MM.1S (cell line): Measurements from ENCODE around the gene WIZ.
"Not testable (repeated sequence)": the region's sequence is repeated elsewhere in the genome, so short reads cannot be mapped to it uniquely, and the experiment has no call there.

Source experiments
- DNase-seq: peaks from one replicate; pipeline ENCODE4 v3.0.0-alpha.2; 2015
- H2AFZ ChIP-seq: fragments of 300-600 bp; sonication (generic); 2 replicates; pipeline ENCODE4 v1.6.0; 2016; ENCODE audit warnings: antibody characterized with exemption, low read length
- H3F3A ChIP-seq: fragments of 300-600 bp; sonication (generic); 2 replicates; pipeline ENCODE4 v1.6.1; 2016; ENCODE audit warnings: mild to moderate bottlenecking, antibody characterized with exemption, low read length, moderate library complexity, mixed read lengths; ENCODE audit not compliant: insufficient read depth
- H3K27ac ChIP-seq: fragments of 300-600 bp; sonication (generic); 2 replicates; pipeline ENCODE4 v1.5.1; 2016; ENCODE audit warnings: mild to moderate bottlenecking, low read length
- H3K27me3 ChIP-seq: fragments of 300-600 bp; sonication (generic); replicated peaks from 2 replicates; pipeline ENCODE4 v1.6.0; 2016; ENCODE audit warnings: low read length; ENCODE audit not compliant: insufficient read depth
- H3K36me3 ChIP-seq: fragments of 300-600 bp; sonication (generic); replicated peaks from 2 replicates; pipeline ENCODE4 v1.6.1; 2016; ENCODE audit warnings: mild to moderate bottlenecking, low read length, mixed read lengths; ENCODE audit not compliant: insufficient read depth
- H3K4me1 ChIP-seq: fragments of 300-600 bp; sonication (generic); 2 replicates; pipeline ENCODE4 v1.6.1; 2016; ENCODE audit warnings: low read length, mixed read lengths
- H3K4me2 ChIP-seq: fragments of 300-600 bp; sonication (generic); 2 replicates; pipeline ENCODE4 v1.6.0; 2016; ENCODE audit warnings: low read depth, low read length
- H3K4me3 ChIP-seq: fragments of 300-600 bp; sonication (generic); 2 replicates; pipeline ENCODE4 v1.5.1; 2016; ENCODE audit warnings: low read length, mixed read lengths
- H3K79me2 ChIP-seq: fragments of 300-600 bp; sonication (generic); 2 replicates; pipeline ENCODE4 v1.6.1; 2016; ENCODE audit warnings: mixed run types, low read length, mixed read lengths
- H3K9ac ChIP-seq: fragments of 300-600 bp; sonication (generic); 2 replicates; pipeline ENCODE4 v1.6.1; 2016; ENCODE audit warnings: low read length, mixed read lengths
- H3K9me2 ChIP-seq: fragments of 300-600 bp; sonication (generic); replicated peaks from 2 replicates; pipeline ENCODE4 v1.6.1; 2016; ENCODE audit warnings: mild to moderate bottlenecking, low read length, mixed read lengths; ENCODE audit not compliant: insufficient read depth
- H3K9me3 ChIP-seq: fragments of 300-600 bp; sonication (generic); replicated peaks from 2 replicates; pipeline ENCODE4 v1.6.1; 2016; ENCODE audit warnings: mild to moderate bottlenecking, low read length, mixed read lengths; ENCODE audit not compliant: insufficient read depth
- H4K20me1 ChIP-seq: fragments of 300-600 bp; sonication (generic); 2 replicates; pipeline ENCODE4 v1.6.1; 2016; ENCODE audit warnings: mild to moderate bottlenecking, low read length, moderate library complexity, mixed read lengths; ENCODE audit not compliant: insufficient read depth
- CTCF ChIP-seq: fragments of 300-600 bp; sonication (generic); IDR thresholded peaks from 2 replicates; pipeline ENCODE4 v1.5.1; 2016; ENCODE audit warnings: antibody characterized with exemption, low read length, mixed read lengths
- EZH2 ChIP-seq: fragments of 300-600 bp; sonication (generic); optimal IDR thresholded peaks from 2 replicates; pipeline ENCODE3; 2017; ENCODE audit warnings: low read depth, mild to moderate bottlenecking, antibody characterized with exemption, low read length, mixed read lengths
- EZH2phosphoT487 ChIP-seq: fragments of 300-600 bp; sonication (generic); IDR thresholded peaks from 2 replicates; pipeline ENCODE4 v1.6.1; 2018; ENCODE audit warnings: antibody characterized with exemption, low read length

The WIZ gene

GRCh38 chr19:15412832-15413231, 36.9 kb downstream of the WIZ start:
- Histone ChIP-seq H3K4me2 (no peak overlapping the region), H3K4me1 (peaks cover 8% of the 10 kb centered on the region), H2AFZ (no peak overlapping the region), H3K36me3 (no peaks in the 10 kb centered on the region), H3K79me2 (peaks cover 96% of the 10 kb centered on the region), H3K9me2 (no peaks in the 10 kb centered on the region), H3K27me3 (no peaks in the 10 kb centered on the region), H3K27ac (no peak overlapping the region), H3K9ac (no peak overlapping the region), H4K20me1 (no peaks in the 10 kb centered on the region), H3K9me3 (no peaks in the 10 kb centered on the region), H3F3A (no peaks in the 10 kb centered on the region), H3K4me3 (no peak overlapping the region)
- TF ChIP-seq EZH2phosphoT487 = no peak
- DNase-seq = no peak

GRCh38 chr19:15411351-15411750, 38.4 kb downstream of the WIZ start:
- not testable (repeated sequence) for H3K27me3 ChIP-seq, DNase-seq, H3F3A ChIP-seq, H3K4me3 ChIP-seq, H3K9me2 ChIP-seq, H3K9ac ChIP-seq, H3K9me3 ChIP-seq, H3K4me2 ChIP-seq, H4K20me1 ChIP-seq, H2AFZ ChIP-seq, H3K27ac ChIP-seq, H3K36me3 ChIP-seq, H3K4me1 ChIP-seq
- peaks cover 96% of the 10 kb centered on the region for H3K79me2 ChIP-seq

- H2AFZ ChIP-seq = no peak overlapping the region
- H3K27me3 ChIP-seq = no peaks in the 10 kb centered on the region
- H3K9me3 ChIP-seq = no peaks in the 10 kb centered on the region
- no peak for TF ChIP-seq EZH2phosphoT487
- TF ChIP-seq EZH2 = no peak
- no peak for TF ChIP-seq CTCF
- H4K20me1 ChIP-seq = peaks cover 4% of the 10 kb centered on the region; the same call in 1 of the 2 replicates
- no peaks in the 10 kb centered on the region for H3K4me1 ChIP-seq
- H3K4me2 ChIP-seq = no peak overlapping the region
- H3K36me3 ChIP-seq = no peaks in the 10 kb centered on the region
- H3F3A ChIP-seq = no peaks in the 10 kb centered on the region
- H3K4me3 ChIP-seq = no peak overlapping the region
- H3K9ac ChIP-seq = no peak overlapping the region
- DNase-seq = no peak
- H3K27ac ChIP-seq = no peak overlapping the region
- H3K79me2 ChIP-seq = peaks cover 91% of the 10 kb centered on the region
- no peaks in the 10 kb centered on the region for H3K9me2 ChIP-seq
Observed at GRCh38 chr19:15404780-15405211, 45.0 kb downstream of the WIZ start.

- Histone ChIP-seq H3K9me3 (no peaks in the 10 kb centered on the region), H3K4me2 (no peak overlapping the region), H2AFZ (no peak overlapping the region), H3K27me3 (no peaks in the 10 kb centered on the region), H3K9ac (no peak overlapping the region), H3K9me2 (no peaks in the 10 kb centered on the region), H3K4me3 (no peak overlapping the region), H3K79me2 (peaks cover 85% of the 10 kb centered on the region), H3K4me1 (no peaks in the 10 kb centered on the region), H3K36me3 (no peaks in the 10 kb centered on the region), H4K20me1 (peaks cover 4% of the 10 kb centered on the region; the same call in 1 of the 2 replicates), H3F3A (no peaks in the 10 kb centered on the region), H3K27ac (no peak overlapping the region)
- TF ChIP-seq EZH2phosphoT487 = no peak
- no peak for TF ChIP-seq CTCF
- no peak for TF ChIP-seq EZH2
- no peak for DNase-seq
Observed at GRCh38 chr19:15404097-15404779, 45.5 kb downstream of the WIZ start.
